Ovary (tissue), 9 donors: ENCODE measurements around the gene KRT83. TPM values are rescaled to one million over a fixed set of nuclear protein-coding genes. Genes with fewer than 3 reads are reported as not detected.

ENCODE experiments used
- DNase-seq, 5 donors: peaks; one replicate each; pipeline ENCODE4 v3.0.0-alpha.2; 2019 to 2020
- H3K27ac ChIP-seq, 2 donors: fragments of 200-600 bp; one replicate each; pipeline versions ENCODE4 v1.5.1 to v1.8.0; 2019 to 2022
- H3K27me3 ChIP-seq: fragments of 200-600 bp; one replicate; pipeline ENCODE4 v1.8.0; 2022
- H3K36me3 ChIP-seq: fragments of 200-600 bp; sonication (generic); one replicate; pipeline ENCODE4 v1.5.1; 2019
- H3K4me1 ChIP-seq: one replicate; pipeline ENCODE4 v1.8.1; 2013; ENCODE audit warnings: mild to moderate bottlenecking, moderate library complexity; ENCODE audit not compliant: insufficient read depth
- H3K4me3 ChIP-seq: fragments of 200-600 bp; sonication (generic); one replicate; pipeline ENCODE4 v1.5.1; 2017
- H3K9me3 ChIP-seq, 2 donors: fragments of 200-600 bp in 1 of 2; sonication (generic) in 1 of 2; one replicate each; pipeline versions ENCODE4 v1.5.1 to v1.8.1; 2013 to 2019; ENCODE audit warnings: mild to moderate bottlenecking in 1 of 2, moderate library complexity in 1 of 2
- CTCF ChIP-seq, 3 donors: fragments of 450-650 bp in 2 of 3; fragments of 200-600 bp in 1 of 3; IDR thresholded peaks; one replicate each; pipeline versions ENCODE4 v1.5.1 to v1.8.0; 2016 to 2022; ENCODE audit warnings: antibody characterized with exemption in 3 of 3, mild to moderate bottlenecking in 1 of 3
- EP300 ChIP-seq: sonication (generic); formaldehyde crosslinking; IDR thresholded peaks from one replicate; pipeline ENCODE4 v1.6.1; 2017; ENCODE audit warnings: antibody characterized with exemption
- POLR2A ChIP-seq: fragments of 450-650 bp; IDR thresholded peaks from one replicate; pipeline ENCODE4 v1.6.1; 2017; ENCODE audit warnings: antibody characterized with exemption, mild to moderate bottlenecking, moderate library complexity
- WGBS, 3 donors: extraction: QIAGEN DNeasy Blood & Tissue Kit in 1 of 3; methylation state at CpG; one replicate each; pipeline versions ENCODE4 v1.1.5 to v1.1.7; 2013 to 2017; 5-methylcytosine and 5-hydroxymethylcytosine counted together
- intact Hi-C, 4 donors: fragments of 100-400 bp; cut with DNase I; formaldehyde crosslinking; loops; one replicate each; pipeline versions ENCODE4 v1.11.0 to v1.15.1; 2022 to 2023
- polyA plus RNA-seq, 2 donors: library from polyadenylated mRNA; stranded (reverse); fragments of 200-250 nt in 1 of 2; fragments of 350-450 nt in 1 of 2; fragmentation: Illumina TruSeq in 1 of 2; extraction: RNeasy Lipid Tissue Mini Kit (QIAGEN cat#74804) in 1 of 2; gene quantifications; one replicate each; pipeline ENCODE4 v1.2.3, GENCODE V29; 2013 to 2014
- total RNA-seq, 7 donors: library from RNA; depleted of rRNA in 2 of 7; stranded (reverse); fragments of >200 nt in 2 of 7; fragmentation: NEBNext Ultra II Directional in 3 of 7; extraction: Animal tissue kit (Norgen Biotek cat#: 25700) in 3 of 7; gene quantifications; one replicate each; pipeline versions ENCODE4 v1.1.0 to v1.2.4, GENCODE V29; 2016 to 2023
- donor health status: DM: no; HTN: no; CAD: no; lungs with moderate emphysema.
- donor health status: DM: no; HTN: no; CAD: no.
- donor health status: Bipolar disorder and iron deficiency.
- donor health status: DM: yes; HTN: yes; CAD: no.
- donor health status: DM: no; HTN: no; CAD: no.
- donor health status: DM: yes; HTN: yes; CAD: no.

KRT83 gene
- total and polyA plus RNA-seq, 9 donors: not detected

- H3K27me3 ChIP-seq: no peaks in the 10 kb centered on the region
- TF ChIP-seq POLR2A: no peak
- no peak for TF ChIP-seq EP300
- TF ChIP-seq CTCF (IDR thresholded peaks at IDR 0.05): no peak
- 83 to 92% (median 86%) methylated on average over 2 of the region's 2 CpGs for WGBS, 3 donors
- H3K36me3 ChIP-seq: no peaks in the 10 kb centered on the region
- DNase-seq: no peak
- intact Hi-C loops: no loop called here
- H3K4me3 ChIP-seq: no peak overlapping the region
- no peak overlapping the region for H3K27ac ChIP-seq
- no peaks in the 10 kb centered on the region for H3K4me1 ChIP-seq
- no peaks in the 10 kb centered on the region for H3K9me3 ChIP-seq
Measured at GRCh38 chr12:52352951-52353350, 31.8 kb upstream of the KRT83 start.

GRCh38 chr12:52351196-52352059 is 30.2 kb upstream of the KRT83 start:
- Histone ChIP-seq H3K27ac (no peak overlapping the region), H3K9me3 (no peaks in the 10 kb centered on the region), H3K27me3 (no peaks in the 10 kb centered on the region), H3K36me3 (no peaks in the 10 kb centered on the region), H3K4me3 (no peak overlapping the region), H3K4me1 (no peaks in the 10 kb centered on the region)
- WGBS, 3 donors: 63 to 77% (median 66%) methylated on average over 9 of the region's 9 CpGs
- intact Hi-C loops: no loop called here
- no peak for DNase-seq
- TF ChIP-seq EP300 (no peak), CTCF (IDR thresholded peaks at IDR 0.05) (no peak), POLR2A (no peak)

GRCh38 chr12:52350786-52351185 is 29.6 kb upstream of the KRT83 start:
- no peak overlapping the region for H3K27ac ChIP-seq
- intact Hi-C loops: no loop called here
- WGBS, 3 donors: 94 to 96% (median 94%) methylated on average over 5 of the region's 5 CpGs
- H3K27me3 ChIP-seq: no peaks in the 10 kb centered on the region
- H3K4me1 ChIP-seq: no peaks in the 10 kb centered on the region
- no peak overlapping the region for H3K4me3 ChIP-seq
- H3K36me3 ChIP-seq: no peaks in the 10 kb centered on the region
- no peaks in the 10 kb centered on the region for H3K9me3 ChIP-seq
- TF ChIP-seq EP300 (no peak), POLR2A (no peak), CTCF (IDR thresholded peaks at IDR 0.05) (no peak)
- DNase-seq: no peak

- H3K36me3 ChIP-seq: no peaks in the 10 kb centered on the region
- no peak overlapping the region for H3K4me3 ChIP-seq
- no peak for TF ChIP-seq EP300
- TF ChIP-seq CTCF (IDR thresholded peaks at IDR 0.05): no peak
- TF ChIP-seq POLR2A: no peak
- H3K27ac ChIP-seq: no peak overlapping the region
- 80 to 89% (median 83%) methylated on average over 8 of the region's 8 CpGs for WGBS, 3 donors
- DNase-seq: no peak
- H3K27me3 ChIP-seq: no peaks in the 10 kb centered on the region
- H3K4me1 ChIP-seq: no peaks in the 10 kb centered on the region
- no peaks in the 10 kb centered on the region for H3K9me3 ChIP-seq
- intact Hi-C loops: no loop called here
Measured at GRCh38 chr12:52350021-52350620, 28.9 kb upstream of the KRT83 start.
